Measurements from ENCODE around the gene ZNRF2.

GRCh38 chr7:30302656-30303311 lies 18.4 kb downstream of the ZNRF2 start:
- TF ChIP-seq CTCF (conservative IDR thresholded peaks at IDR 0.05) (no peak), ZFX (IDR thresholded peaks at IDR 0.05) (no peak)

All from C4-2B (cell line).